Lower leg skin (tissue), 3 donors: Measurements from ENCODE around the gene PCNP.
"Not testable (repeated sequence)": the region's sequence is repeated elsewhere in the genome, so short reads cannot be mapped to it uniquely, and the experiment has no call there.

Experiments
- POLR2A ChIP-seq, 2 donors: fragments of 450-650 bp; IDR thresholded peaks; one replicate each; pipeline ENCODE4 v1.6.1; 2016 to 2017; ENCODE audit warnings: antibody characterized with exemption in 2 of 2, mild to moderate bottlenecking in 1 of 2, moderate library complexity in 1 of 2
- TF ChIP-seq, protein P1 (sequence below), 3 donors: fragments of 450-650 bp; IDR thresholded peaks; one replicate each; pipeline ENCODE4 v1.5.1; 2016; ENCODE audit warnings: antibody characterized with exemption in 3 of 3, mild to moderate bottlenecking in 3 of 3, moderate library complexity in 2 of 3

DNA sequence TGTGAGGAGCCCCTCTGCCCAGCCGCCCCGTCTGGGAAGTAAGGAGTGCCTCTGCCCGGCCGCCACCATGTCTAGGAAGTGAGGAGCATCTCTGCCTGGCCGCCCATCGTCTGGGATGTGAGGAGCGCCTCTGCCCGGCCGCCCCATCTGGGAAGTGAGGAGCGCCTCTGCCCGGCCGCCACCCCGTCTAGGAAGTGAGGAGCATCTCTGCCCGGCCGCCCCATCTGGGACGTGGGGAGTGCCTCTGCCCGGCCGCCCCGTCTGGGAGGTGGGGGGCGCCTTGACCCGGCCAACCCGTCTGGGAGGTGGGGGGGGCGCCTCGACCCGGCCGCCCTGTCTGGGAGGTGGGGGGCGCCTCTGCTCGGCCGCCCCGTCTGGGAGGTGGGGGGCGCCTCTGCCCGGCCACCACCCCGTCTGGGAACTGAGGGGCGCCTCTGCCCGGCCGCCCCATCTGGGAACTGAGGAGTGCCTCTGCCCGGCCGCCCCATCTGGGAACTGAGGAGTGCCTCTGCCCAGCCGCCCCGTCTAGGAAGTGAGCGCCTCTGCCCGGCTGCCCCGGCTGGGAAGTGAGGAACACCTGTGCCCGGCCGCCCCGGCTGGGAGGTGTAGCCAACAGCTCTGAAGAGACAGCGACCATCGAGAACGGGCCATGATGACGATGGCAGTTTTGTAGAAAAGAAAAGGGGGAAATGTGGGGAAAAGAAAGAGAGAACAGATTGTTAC is 22.5 kb upstream of the PCNP start:
- TF ChIP-seq, protein P1, sequence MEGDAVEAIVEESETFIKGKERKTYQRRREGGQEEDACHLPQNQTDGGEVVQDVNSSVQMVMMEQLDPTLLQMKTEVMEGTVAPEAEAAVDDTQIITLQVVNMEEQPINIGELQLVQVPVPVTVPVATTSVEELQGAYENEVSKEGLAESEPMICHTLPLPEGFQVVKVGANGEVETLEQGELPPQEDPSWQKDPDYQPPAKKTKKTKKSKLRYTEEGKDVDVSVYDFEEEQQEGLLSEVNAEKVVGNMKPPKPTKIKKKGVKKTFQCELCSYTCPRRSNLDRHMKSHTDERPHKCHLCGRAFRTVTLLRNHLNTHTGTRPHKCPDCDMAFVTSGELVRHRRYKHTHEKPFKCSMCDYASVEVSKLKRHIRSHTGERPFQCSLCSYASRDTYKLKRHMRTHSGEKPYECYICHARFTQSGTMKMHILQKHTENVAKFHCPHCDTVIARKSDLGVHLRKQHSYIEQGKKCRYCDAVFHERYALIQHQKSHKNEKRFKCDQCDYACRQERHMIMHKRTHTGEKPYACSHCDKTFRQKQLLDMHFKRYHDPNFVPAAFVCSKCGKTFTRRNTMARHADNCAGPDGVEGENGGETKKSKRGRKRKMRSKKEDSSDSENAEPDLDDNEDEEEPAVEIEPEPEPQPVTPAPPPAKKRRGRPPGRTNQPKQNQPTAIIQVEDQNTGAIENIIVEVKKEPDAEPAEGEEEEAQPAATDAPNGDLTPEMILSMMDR (IDR thresholded peaks at IDR 0.05) = not testable (repeated sequence)
- not testable (repeated sequence) for TF ChIP-seq POLR2A (IDR thresholded peaks at IDR 0.05)
